Adrenal gland (tissue), 12 donors: ENCODE results near the gene RAMAC. TPM values are rescaled to one million over a fixed set of nuclear protein-coding genes. Genes with fewer than 3 reads are reported as not detected.
"Not testable (repeated sequence)": the region's sequence is repeated elsewhere in the genome, so short reads cannot be mapped to it uniquely, and the experiment has no call there.

Experiments used
- DNase-seq, 7 donors: peaks; one replicate each; pipeline ENCODE4 v3.0.0-alpha.2; 2019 to 2020
- H3K27ac ChIP-seq, 5 donors: fragments of 200-600 bp; sonication (generic) in 4 of 5; 1 replicate in 3 of 5; 2 replicates in 2 of 5; pipeline versions ENCODE4 v1.5.1 to v1.8.0; 2016 to 2020; ENCODE audit warnings: mild to moderate bottlenecking in 1 of 5
- H3K27me3 ChIP-seq: fragments of 200-600 bp; 2 replicates; pipeline ENCODE4 v1.8.0; 2021
- H3K36me3 ChIP-seq, 2 donors: fragments of 200-600 bp; replicated peaks in 1 of 2; 1 replicate in 1 of 2; 2 replicates in 1 of 2; pipeline versions ENCODE4 v1.5.1 to v1.8.0; 2018 to 2022
- H3K4me1 ChIP-seq, 2 donors: fragments of 200-600 bp; replicated peaks in 1 of 2; 1 replicate in 1 of 2; 2 replicates in 1 of 2; pipeline versions ENCODE4 v1.5.1 to v1.8.0; 2018 to 2021
- H3K4me3 ChIP-seq, 4 donors: fragments of 200-600 bp; sonication (generic) in 3 of 4; one replicate each; pipeline ENCODE4 v1.5.1; 2016 to 2018
- H3K9me3 ChIP-seq, 3 donors: fragments of 200-600 bp; sonication (generic) in 1 of 3; replicated peaks in 1 of 3; 1 replicate in 2 of 3; 2 replicates in 1 of 3; pipeline versions ENCODE4 v1.5.1 to v1.8.0; 2016 to 2021
- CTCF ChIP-seq, 6 experiments: fragments of 450-650 bp in 4 of 6; fragments of 200-600 bp in 2 of 6; sonication (generic) in 1 of 6; IDR thresholded peaks; 1 replicate in 5 of 6; 2 replicates in 1 of 6; pipeline versions ENCODE4 v1.5.1 to v1.8.0; 2016 to 2021; ENCODE audit warnings: antibody characterized with exemption in 6 of 6, mild to moderate bottlenecking in 2 of 6, moderate library complexity in 1 of 6
- POLR2A ChIP-seq, 2 donors: fragments of 450-650 bp; IDR thresholded peaks; one replicate each; pipeline ENCODE4 v1.6.1; 2017; ENCODE audit warnings: antibody characterized with exemption in 2 of 2, mild to moderate bottlenecking in 2 of 2, moderate library complexity in 1 of 2
- WGBS, 4 donors: extraction: QIAGEN DNeasy Blood & Tissue Kit in 2 of 4; methylation state at CpG; one replicate each; pipeline versions ENCODE4 v1.1.5 to v1.1.7; 2013 to 2017; 5-methylcytosine and 5-hydroxymethylcytosine counted together
- intact Hi-C, 2 donors: fragments of 100-400 bp; cut with DNase I; formaldehyde crosslinking; loops; one replicate each; pipeline versions ENCODE4 v1.14.1 to v1.15.0; 2022 to 2023
- polyA plus RNA-seq, 3 donors: library from polyadenylated mRNA; stranded (reverse); fragments of 200-250 nt in 2 of 3; fragments of 350-450 nt in 1 of 3; fragmentation: Illumina TruSeq in 1 of 3; extraction: RNeasy Lipid Tissue Mini Kit (QIAGEN cat#74804) in 1 of 3; gene quantifications; one replicate each; pipeline ENCODE4 v1.2.3, GENCODE V29; 2013 to 2014
- total RNA-seq, 9 donors: library from RNA; depleted of rRNA in 4 of 9; stranded (reverse); fragments of >200 nt in 4 of 9; fragments of 120-200 nt in 1 of 9; fragmentation: NEBNext Ultra II Directional in 1 of 9; extraction: Animal tissue kit (Norgen Biotek cat#: 25700) in 1 of 9; gene quantifications; one replicate each; pipeline versions ENCODE4 v1.1.0 to v1.2.4, GENCODE V29; 2013 to 2023
- donor health status: healthy with polysubstance abuse.
- donor health status: Bipolar disorder and iron deficiency.
- donor health status: DM: yes; HTN: yes; CAD: no.
- donor health status: DM: no; HTN: no; CAD: no.
- donor health status: DM: no; HTN: no; CAD: no.
- donor health status: DM: yes; HTN: yes; CAD: no.

RAMAC gene
- total and polyA plus RNA-seq, 12 donors = 12.7 to 80.0 (median 21.7) TPM

GRCh38 chr15:83016906-83017305 lies 30.9 kb downstream of the RAMAC start:
- H3K27ac ChIP-seq = no peak overlapping the region
- H3K9me3 ChIP-seq = no peaks in the 10 kb centered on the region
- H3K4me3 ChIP-seq = no peak overlapping the region
- DNase-seq = no peak
- H3K27me3 ChIP-seq = no peaks in the 10 kb centered on the region
- intact Hi-C loops = no loop called here
- H3K36me3 ChIP-seq = peaks cover 0 to 43% of the 10 kb centered on the region in 2 donors
- TF ChIP-seq POLR2A (IDR thresholded peaks at IDR 0.05) (no peak), CTCF (IDR thresholded peaks at IDR 0.05) (no peak)
- 84 to 88% (median 85%) methylated on average over 5 of the region's 5 CpGs for WGBS, 4 donors
- peaks cover 4 to 6% of the 10 kb centered on the region in 2 donors for H3K4me1 ChIP-seq

GRCh38 chr15:83018436-83018835 lies 32.4 kb downstream of the RAMAC start:
- Histone ChIP-seq H3K27me3 (no peaks in the 10 kb centered on the region), H3K4me3 (no peak overlapping the region), H3K36me3 (peaks cover 0 to 44% of the 10 kb centered on the region in 2 donors), H3K4me1 (no peaks in the 10 kb centered on the region), H3K27ac (no peak overlapping the region), H3K9me3 (no peaks in the 10 kb centered on the region)
- no peak for DNase-seq
- intact Hi-C loops = no loop called here
- 83 to 90% (median 83%) methylated on average over 2 of the region's 2 CpGs for WGBS, 4 donors
- TF ChIP-seq CTCF (IDR thresholded peaks at IDR 0.05) (no peak), POLR2A (IDR thresholded peaks at IDR 0.05) (no peak)

DNA sequence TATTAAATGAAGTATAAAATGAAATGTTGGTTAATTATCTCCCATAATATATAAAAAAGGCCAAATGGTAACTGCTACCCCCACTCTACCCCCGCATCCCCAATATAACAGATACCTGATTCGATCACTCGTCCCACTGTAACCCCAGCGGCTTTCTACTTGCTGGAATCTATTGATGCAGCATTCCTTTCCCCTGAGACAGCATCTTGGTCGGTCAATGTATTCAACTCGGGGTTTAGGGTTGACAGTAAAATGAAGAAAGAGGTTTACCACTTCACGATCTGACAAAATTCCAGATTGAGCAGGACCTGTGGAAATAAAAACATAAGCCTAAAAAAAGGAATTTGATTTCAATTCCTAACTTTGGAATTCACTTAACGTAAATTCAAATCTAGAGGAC lies 44.0 kb downstream of the RAMAC start:
- Histone ChIP-seq H3K27me3 (no peaks in the 10 kb centered on the region), H3K36me3 (peaks cover 0 to 18% of the 10 kb centered on the region in 2 donors), H3K4me1 (no peaks in the 10 kb centered on the region), H3K4me3 (no peak overlapping the region), H3K27ac (no peak overlapping the region), H3K9me3 (no peaks in the 10 kb centered on the region)
- 93 to 97% (median 96%) methylated on average over 8 of the region's 8 CpGs for WGBS, 4 donors
- no peak for DNase-seq
- no peak for TF ChIP-seq CTCF (IDR thresholded peaks at IDR 0.05)
- no peak for TF ChIP-seq POLR2A (IDR thresholded peaks at IDR 0.05)
- intact Hi-C loops = no loop called here

DNA sequence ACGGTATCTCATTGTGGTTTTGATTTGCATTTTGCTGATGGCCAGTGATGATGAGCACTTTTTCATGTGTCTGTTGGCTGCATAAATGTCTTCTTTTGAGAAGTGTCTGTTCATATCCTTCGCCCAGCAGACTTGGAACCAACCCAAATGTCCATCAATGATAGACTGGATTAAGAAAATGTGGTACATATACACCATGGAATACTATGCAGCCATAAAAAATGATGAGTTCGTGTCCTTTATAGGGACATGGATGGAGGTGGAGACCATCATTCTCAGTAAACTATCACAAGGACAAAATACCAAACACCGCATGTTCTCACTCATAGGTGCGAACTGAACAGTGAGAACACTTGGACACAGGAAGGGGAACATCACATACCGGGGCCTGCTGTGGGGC lies 45.2 kb downstream of the RAMAC start:
- H3K4me3 ChIP-seq, H3K9me3 ChIP-seq, H3K27ac ChIP-seq, DNase-seq, intact Hi-C loops, H3K27me3 ChIP-seq, H3K4me1 ChIP-seq: not testable (repeated sequence)
- peaks cover 0 to 18% of the 10 kb centered on the region in 2 donors for H3K36me3 ChIP-seq
- WGBS, 4 donors = 96 to 99% (median 98%) methylated on average over 6 of the region's 6 CpGs

GRCh38 chr15:83036253-83036652 lies 50.2 kb downstream of the RAMAC start:
- Histone ChIP-seq H3K36me3 (peaks cover 0 to 13% of the 10 kb centered on the region in 2 donors), H3K4me3 (no peak overlapping the region), H3K4me1 (peaks cover 0 to 5% of the 10 kb centered on the region in 2 donors), H3K9me3 (no peaks in the 10 kb centered on the region), H3K27ac (no peak overlapping the region), H3K27me3 (no peaks in the 10 kb centered on the region)
- no peak for TF ChIP-seq POLR2A (IDR thresholded peaks at IDR 0.05)
- no peak for TF ChIP-seq CTCF (IDR thresholded peaks at IDR 0.05)
- intact Hi-C loops = no loop called here
- WGBS, 4 donors = 93 to 96% (median 95%) methylated on average over 6 of the region's 6 CpGs
- DNase-seq = no peak
